ENCODE measurements around the gene KDM1A.

KDM1A gene

DNA sequence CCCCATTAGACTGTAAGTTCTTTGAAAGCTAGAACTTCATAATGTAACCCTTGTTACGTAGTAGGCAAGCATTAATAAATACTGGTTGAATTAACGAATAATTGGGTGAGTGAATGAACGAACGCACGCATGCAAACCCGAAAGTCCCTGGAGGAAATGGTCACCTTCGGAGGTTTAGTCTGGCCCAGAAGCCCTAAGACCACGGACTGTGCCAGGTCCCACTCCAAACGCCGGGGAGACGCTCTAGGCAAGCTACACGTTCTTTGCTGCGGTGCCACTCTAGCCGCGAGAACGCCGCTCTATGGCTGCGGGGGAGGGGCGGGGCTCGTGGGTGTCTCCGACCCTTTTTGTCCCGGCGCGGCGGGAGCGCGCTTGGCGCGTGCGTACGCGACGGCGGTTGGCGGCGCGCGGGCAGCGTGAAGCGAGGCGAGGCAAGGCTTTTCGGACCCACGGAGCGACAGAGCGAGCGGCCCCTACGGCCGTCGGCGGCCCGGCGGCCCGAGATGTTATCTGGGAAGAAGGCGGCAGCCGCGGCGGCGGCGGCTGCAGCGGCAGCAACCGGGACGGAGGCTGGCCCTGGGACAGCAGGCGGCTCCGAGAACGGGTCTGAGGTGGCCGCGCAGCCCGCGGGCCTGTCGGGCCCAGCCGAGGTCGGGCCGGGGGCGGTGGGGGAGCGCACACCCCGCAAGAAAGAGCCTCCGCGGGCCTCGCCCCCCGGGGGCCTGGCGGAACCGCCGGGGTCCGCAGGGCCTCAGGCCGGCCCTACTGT lies at the start of gene KDM1A:
Gene KDM1A, plus strand, starts transcription at position 375 of the 769 bp plus-strand sequence. Its CDS starts 129 bp downstream, at position 504.
- ATAC-seq: peak; percentile 98
- TF ChIP-seq, protein P1, sequence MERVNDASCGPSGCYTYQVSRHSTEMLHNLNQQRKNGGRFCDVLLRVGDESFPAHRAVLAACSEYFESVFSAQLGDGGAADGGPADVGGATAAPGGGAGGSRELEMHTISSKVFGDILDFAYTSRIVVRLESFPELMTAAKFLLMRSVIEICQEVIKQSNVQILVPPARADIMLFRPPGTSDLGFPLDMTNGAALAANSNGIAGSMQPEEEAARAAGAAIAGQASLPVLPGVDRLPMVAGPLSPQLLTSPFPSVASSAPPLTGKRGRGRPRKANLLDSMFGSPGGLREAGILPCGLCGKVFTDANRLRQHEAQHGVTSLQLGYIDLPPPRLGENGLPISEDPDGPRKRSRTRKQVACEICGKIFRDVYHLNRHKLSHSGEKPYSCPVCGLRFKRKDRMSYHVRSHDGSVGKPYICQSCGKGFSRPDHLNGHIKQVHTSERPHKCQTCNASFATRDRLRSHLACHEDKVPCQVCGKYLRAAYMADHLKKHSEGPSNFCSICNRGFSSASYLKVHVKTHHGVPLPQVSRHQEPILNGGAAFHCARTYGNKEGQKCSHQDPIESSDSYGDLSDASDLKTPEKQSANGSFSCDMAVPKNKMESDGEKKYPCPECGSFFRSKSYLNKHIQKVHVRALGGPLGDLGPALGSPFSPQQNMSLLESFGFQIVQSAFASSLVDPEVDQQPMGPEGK (CRISPR knock-in tag; IDR thresholded peaks at IDR 0.05; ENCODE audit: borderline replicate concordance): peak; percentile 47; the same call in 1 of the 2 replicates
- TF ChIP-seq ZNF565 (CRISPR knock-in tag; conservative IDR thresholded peaks at IDR 0.05; ENCODE audit: low read depth) (no peak), GLIS3 (CRISPR knock-in tag; IDR thresholded peaks at IDR 0.05) (no peak), PPARA (CRISPR knock-in tag; IDR thresholded peaks at IDR 0.05; ENCODE audit: borderline replicate concordance) (no peak)
- TF ChIP-seq, protein P2, sequence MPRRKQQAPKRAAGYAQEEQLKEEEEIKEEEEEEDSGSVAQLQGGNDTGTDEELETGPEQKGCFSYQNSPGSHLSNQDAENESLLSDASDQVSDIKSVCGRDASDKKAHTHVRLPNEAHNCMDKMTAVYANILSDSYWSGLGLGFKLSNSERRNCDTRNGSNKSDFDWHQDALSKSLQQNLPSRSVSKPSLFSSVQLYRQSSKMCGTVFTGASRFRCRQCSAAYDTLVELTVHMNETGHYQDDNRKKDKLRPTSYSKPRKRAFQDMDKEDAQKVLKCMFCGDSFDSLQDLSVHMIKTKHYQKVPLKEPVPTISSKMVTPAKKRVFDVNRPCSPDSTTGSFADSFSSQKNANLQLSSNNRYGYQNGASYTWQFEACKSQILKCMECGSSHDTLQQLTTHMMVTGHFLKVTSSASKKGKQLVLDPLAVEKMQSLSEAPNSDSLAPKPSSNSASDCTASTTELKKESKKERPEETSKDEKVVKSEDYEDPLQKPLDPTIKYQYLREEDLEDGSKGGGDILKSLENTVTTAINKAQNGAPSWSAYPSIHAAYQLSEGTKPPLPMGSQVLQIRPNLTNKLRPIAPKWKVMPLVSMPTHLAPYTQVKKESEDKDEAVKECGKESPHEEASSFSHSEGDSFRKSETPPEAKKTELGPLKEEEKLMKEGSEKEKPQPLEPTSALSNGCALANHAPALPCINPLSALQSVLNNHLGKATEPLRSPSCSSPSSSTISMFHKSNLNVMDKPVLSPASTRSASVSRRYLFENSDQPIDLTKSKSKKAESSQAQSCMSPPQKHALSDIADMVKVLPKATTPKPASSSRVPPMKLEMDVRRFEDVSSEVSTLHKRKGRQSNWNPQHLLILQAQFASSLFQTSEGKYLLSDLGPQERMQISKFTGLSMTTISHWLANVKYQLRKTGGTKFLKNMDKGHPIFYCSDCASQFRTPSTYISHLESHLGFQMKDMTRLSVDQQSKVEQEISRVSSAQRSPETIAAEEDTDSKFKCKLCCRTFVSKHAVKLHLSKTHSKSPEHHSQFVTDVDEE (CRISPR knock-in tag; IDR thresholded peaks at IDR 0.05): peak; percentile 80; the same call in 1 of the 2 replicates

DNA sequence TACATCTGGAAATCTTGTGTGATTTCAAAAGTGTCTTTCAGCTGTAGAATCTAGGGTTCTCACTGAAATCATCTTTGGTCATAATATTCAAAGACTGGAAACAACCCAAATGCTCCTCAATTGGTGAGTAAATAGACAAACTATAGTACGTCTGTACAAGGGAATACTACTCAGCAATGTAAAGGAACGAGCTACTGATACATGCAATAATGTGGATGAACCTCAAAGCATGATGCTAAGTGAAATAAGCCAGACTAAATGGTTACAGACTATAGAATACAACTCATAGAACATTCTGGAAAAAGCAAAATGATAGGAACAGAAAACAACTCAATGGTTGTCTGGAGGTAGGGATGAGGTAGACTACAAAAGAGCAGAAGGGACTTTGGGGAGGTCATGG lies 49.2 kb upstream of the KDM1A start:
- no peak for ATAC-seq
- no peak for TF ChIP-seq TOX (CRISPR knock-in tag; IDR thresholded peaks at IDR 0.05; ENCODE audit: borderline replicate concordance)
- TF ChIP-seq ZFP30 (CRISPR knock-in tag; IDR thresholded peaks at IDR 0.05): no peak
- TF ChIP-seq, protein P3, sequence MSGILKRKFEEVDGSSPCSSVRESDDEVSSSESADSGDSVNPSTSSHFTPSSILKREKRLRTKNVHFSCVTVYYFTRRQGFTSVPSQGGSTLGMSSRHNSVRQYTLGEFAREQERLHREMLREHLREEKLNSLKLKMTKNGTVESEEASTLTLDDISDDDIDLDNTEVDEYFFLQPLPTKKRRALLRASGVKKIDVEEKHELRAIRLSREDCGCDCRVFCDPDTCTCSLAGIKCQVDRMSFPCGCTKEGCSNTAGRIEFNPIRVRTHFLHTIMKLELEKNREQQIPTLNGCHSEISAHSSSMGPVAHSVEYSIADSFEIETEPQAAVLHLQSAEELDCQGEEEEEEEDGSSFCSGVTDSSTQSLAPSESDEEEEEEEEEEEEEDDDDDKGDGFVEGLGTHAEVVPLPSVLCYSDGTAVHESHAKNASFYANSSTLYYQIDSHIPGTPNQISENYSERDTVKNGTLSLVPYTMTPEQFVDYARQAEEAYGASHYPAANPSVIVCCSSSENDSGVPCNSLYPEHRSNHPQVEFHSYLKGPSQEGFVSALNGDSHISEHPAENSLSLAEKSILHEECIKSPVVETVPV (CRISPR knock-in tag; IDR thresholded peaks at IDR 0.05): no peak
- TF ChIP-seq, protein P1 (CRISPR knock-in tag; IDR thresholded peaks at IDR 0.05; ENCODE audit: borderline replicate concordance): no peak
- no peak for TF ChIP-seq SNAI2 (CRISPR knock-in tag; IDR thresholded peaks at IDR 0.05)
- no peak for TF ChIP-seq ZC3H10 (CRISPR knock-in tag; IDR thresholded peaks at IDR 0.05)
- no peak for TF ChIP-seq OSR1 (CRISPR knock-in tag; IDR thresholded peaks at IDR 0.05)
- TF ChIP-seq CSDC2 (CRISPR knock-in tag; IDR thresholded peaks at IDR 0.05): no peak
- TF ChIP-seq ZFP3 (CRISPR knock-in tag; IDR thresholded peaks at IDR 0.05): no peak
- TF ChIP-seq, protein P4, sequence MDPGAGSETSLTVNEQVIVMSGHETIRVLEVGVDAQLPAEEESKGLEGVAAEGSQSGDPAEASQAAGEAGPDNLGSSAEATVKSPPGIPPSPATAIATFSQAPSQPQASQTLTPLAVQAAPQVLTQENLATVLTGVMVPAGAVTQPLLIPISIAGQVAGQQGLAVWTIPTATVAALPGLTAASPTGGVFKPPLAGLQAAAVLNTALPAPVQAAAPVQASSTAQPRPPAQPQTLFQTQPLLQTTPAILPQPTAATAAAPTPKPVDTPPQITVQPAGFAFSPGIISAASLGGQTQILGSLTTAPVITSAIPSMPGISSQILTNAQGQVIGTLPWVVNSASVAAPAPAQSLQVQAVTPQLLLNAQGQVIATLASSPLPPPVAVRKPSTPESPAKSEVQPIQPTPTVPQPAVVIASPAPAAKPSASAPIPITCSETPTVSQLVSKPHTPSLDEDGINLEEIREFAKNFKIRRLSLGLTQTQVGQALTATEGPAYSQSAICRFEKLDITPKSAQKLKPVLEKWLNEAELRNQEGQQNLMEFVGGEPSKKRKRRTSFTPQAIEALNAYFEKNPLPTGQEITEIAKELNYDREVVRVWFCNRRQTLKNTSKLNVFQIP (CRISPR knock-in tag; IDR thresholded peaks at IDR 0.05; ENCODE audit: borderline replicate concordance, low read depth): no peak
- TF ChIP-seq ISL1 (CRISPR knock-in tag; IDR thresholded peaks at IDR 0.05): no peak
- TF ChIP-seq ZNF565 (CRISPR knock-in tag; conservative IDR thresholded peaks at IDR 0.05; ENCODE audit: low read depth): no peak
- TF ChIP-seq, protein P2 (CRISPR knock-in tag; IDR thresholded peaks at IDR 0.05): no peak
- TF ChIP-seq, protein P5, sequence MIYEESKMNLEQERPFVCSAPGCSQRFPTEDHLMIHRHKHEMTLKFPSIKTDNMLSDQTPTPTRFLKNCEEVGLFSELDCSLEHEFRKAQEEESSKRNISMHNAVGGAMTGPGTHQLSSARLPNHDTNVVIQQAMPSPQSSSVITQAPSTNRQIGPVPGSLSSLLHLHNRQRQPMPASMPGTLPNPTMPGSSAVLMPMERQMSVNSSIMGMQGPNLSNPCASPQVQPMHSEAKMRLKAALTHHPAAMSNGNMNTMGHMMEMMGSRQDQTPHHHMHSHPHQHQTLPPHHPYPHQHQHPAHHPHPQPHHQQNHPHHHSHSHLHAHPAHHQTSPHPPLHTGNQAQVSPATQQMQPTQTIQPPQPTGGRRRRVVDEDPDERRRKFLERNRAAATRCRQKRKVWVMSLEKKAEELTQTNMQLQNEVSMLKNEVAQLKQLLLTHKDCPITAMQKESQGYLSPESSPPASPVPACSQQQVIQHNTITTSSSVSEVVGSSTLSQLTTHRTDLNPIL (CRISPR knock-in tag; IDR thresholded peaks at IDR 0.05; ENCODE audit: low read depth): no peak
- no peak for TF ChIP-seq BACH2 (CRISPR knock-in tag; IDR thresholded peaks at IDR 0.05; ENCODE audit: borderline replicate concordance)
- no peak for TF ChIP-seq ZNF8 (CRISPR knock-in tag; IDR thresholded peaks at IDR 0.05)
- TF ChIP-seq TCF4 (CRISPR knock-in tag; IDR thresholded peaks at IDR 0.05; ENCODE audit: borderline replicate concordance): no peak
- TF ChIP-seq RARB (CRISPR knock-in tag; IDR thresholded peaks at IDR 0.05): no peak
- TF ChIP-seq ESRRG (CRISPR knock-in tag; IDR thresholded peaks at IDR 0.05): no peak
- no peak for TF ChIP-seq ARNTL (CRISPR knock-in tag; IDR thresholded peaks at IDR 0.05; ENCODE audit: borderline replicate concordance, low read depth)

Measured in SK-N-SH treated with all-trans-retinoic acid at 6 μM for 48 hours (cell line).